Measurements from ENCODE around the gene KIAA0513.

GRCh38 chr16:85101956-85102630 lies 74.5 kb downstream of the KIAA0513 start:
- TF ChIP-seq POLR2A (IDR thresholded peaks at IDR 0.05) = no peak
- TF ChIP-seq CTCF (IDR thresholded peaks at IDR 0.05) = no peak

Measured in thyroid gland (tissue), 4 donors.